Peyer's patch (tissue), 4 donors: ENCODE results near the gene CLHC1. TPM values are rescaled to one million over a fixed set of nuclear protein-coding genes. Genes with fewer than 3 reads are reported as not detected.

ENCODE experiments used
- DNase-seq, 3 donors: peaks; one replicate each; pipeline ENCODE4 v3.0.0-alpha.2; 2017 to 2019
- H3K27ac ChIP-seq, 4 donors: fragments of 200-600 bp; sonication (generic); one replicate each; pipeline ENCODE4 v1.5.1; 2016 to 2019
- H3K27me3 ChIP-seq, 2 donors: fragments of 200-600 bp; sonication (generic); one replicate each; pipeline ENCODE4 v1.5.1; 2019
- H3K36me3 ChIP-seq, 3 donors: fragments of 200-600 bp; sonication (generic); one replicate each; pipeline ENCODE4 v1.5.1; 2016 to 2019
- H3K4me1 ChIP-seq, 4 donors: fragments of 200-600 bp; sonication (generic); one replicate each; pipeline ENCODE4 v1.5.1; 2016 to 2019
- H3K4me3 ChIP-seq, 4 donors: fragments of 200-600 bp; sonication (generic); 1 replicate in 3 of 4; 2 replicates in 1 of 4; pipeline ENCODE4 v1.5.1; 2016 to 2019; ENCODE audit warnings: mild to moderate bottlenecking in 1 of 4
- H3K9me3 ChIP-seq, 4 donors: fragments of 200-600 bp; sonication (generic); one replicate each; pipeline ENCODE4 v1.5.1; 2016 to 2019; ENCODE audit warnings: mild to moderate bottlenecking in 1 of 4
- CTCF ChIP-seq, 6 experiments: fragments of 450-650 bp in 4 of 6; fragments of 200-600 bp in 2 of 6; sonication (generic) in 1 of 6; IDR thresholded peaks; one replicate each; pipeline ENCODE4 v1.5.1; 2017 to 2019; ENCODE audit warnings: antibody characterized with exemption in 6 of 6, mild to moderate bottlenecking in 3 of 6, moderate library complexity in 1 of 6
- POLR2A ChIP-seq, 2 donors: fragments of 450-650 bp; IDR thresholded peaks; one replicate each; pipeline ENCODE4 v1.5.1; 2017; ENCODE audit warnings: antibody characterized with exemption in 2 of 2, mild to moderate bottlenecking in 2 of 2, moderate library complexity in 2 of 2
- total RNA-seq, 4 donors: library from RNA; depleted of rRNA; stranded (reverse); fragments of >200 nt; gene quantifications; one replicate each; pipeline ENCODE4 v1.1.0, GENCODE V29; 2016

Gene CLHC1
- total RNA-seq, 4 donors from 2014 or later, result 1.9 to 15.3 (median 8.1) TPM

- TF ChIP-seq CTCF (IDR thresholded peaks at IDR 0.05) (no peak), POLR2A (IDR thresholded peaks at IDR 0.05) (no peak)
- DNase-seq, result no peak
- no peaks in the 10 kb centered on the region for H3K27me3 ChIP-seq
- H3K36me3 ChIP-seq, result no peaks in the 10 kb centered on the region
- peaks cover 0 to 38% (median 3%) of the 10 kb centered on the region in 4 donors for H3K4me1 ChIP-seq
- H3K4me3 ChIP-seq, result no peak overlapping the region
- no peak overlapping the region for H3K27ac ChIP-seq
- no peaks in the 10 kb centered on the region for H3K9me3 ChIP-seq
Measured at GRCh38 chr2:55162284-55163006, 69.6 kb downstream of the CLHC1 start.

DNA sequence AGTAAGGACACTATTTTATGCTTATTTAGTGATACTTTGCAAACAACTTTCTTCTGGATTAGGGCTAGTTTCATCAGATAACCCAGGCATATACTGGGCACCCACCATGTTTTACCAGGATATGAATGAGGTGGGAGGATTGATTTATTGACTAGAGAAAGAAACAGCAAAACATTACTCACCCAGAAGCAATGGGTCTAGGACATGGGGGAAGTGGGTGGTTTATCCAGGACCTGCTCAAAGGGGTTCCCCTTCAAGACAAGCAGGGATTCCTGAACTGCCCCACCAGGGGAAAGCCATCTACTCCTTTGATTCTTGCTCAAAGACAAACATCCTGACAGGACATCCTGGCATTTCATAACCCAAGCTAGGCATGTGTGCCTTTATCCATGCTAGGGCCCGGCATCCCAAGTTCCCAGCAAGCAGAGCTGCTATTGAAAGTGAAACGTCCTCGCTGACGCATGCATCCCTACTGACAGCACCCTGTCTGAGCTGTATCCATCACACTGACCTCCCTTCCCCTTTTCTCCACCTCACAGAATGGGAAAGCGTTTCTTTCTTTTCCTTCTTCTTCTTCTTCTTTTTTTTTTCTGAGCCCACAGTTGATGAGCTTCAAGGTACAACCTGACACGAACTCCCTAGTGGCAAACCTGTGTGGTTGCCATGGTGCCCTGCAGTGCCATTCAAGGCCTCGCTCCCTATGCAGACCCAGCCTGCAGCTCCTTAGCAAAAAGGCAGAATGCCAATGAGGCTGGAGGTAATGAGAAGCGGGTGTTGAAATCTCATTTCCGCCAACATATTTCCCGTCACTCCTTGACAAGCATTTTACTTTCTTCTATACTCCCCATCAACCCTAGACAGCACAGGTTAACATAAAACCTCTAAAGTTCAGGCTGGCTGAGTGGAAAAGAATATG, 70.5 kb downstream of the CLHC1 start:
- TF ChIP-seq CTCF (IDR thresholded peaks at IDR 0.05), result no peak
- no peak for TF ChIP-seq POLR2A (IDR thresholded peaks at IDR 0.05)
- no peaks in the 10 kb centered on the region for H3K36me3 ChIP-seq
- H3K4me1 ChIP-seq, result peaks cover 0 to 44% (median 3%) of the 10 kb centered on the region in 4 donors
- H3K4me3 ChIP-seq, result no peak overlapping the region
- no peak for DNase-seq
- H3K9me3 ChIP-seq, result no peaks in the 10 kb centered on the region
- H3K27me3 ChIP-seq, result no peaks in the 10 kb centered on the region
- no peak overlapping the region for H3K27ac ChIP-seq

- no peak for DNase-seq
- no peaks in the 10 kb centered on the region for H3K27me3 ChIP-seq
- H3K27ac ChIP-seq, result no peak overlapping the region
- H3K9me3 ChIP-seq, result no peaks in the 10 kb centered on the region
- H3K4me1 ChIP-seq, result peaks cover 0 to 45% (median 3%) of the 10 kb centered on the region in 4 donors
- H3K4me3 ChIP-seq, result no peak overlapping the region
- H3K36me3 ChIP-seq, result no peaks in the 10 kb centered on the region
- TF ChIP-seq CTCF (IDR thresholded peaks at IDR 0.05) (no peak), POLR2A (IDR thresholded peaks at IDR 0.05) (no peak)
Measured at GRCh38 chr2:55160422-55160821, 71.7 kb downstream of the CLHC1 start.

DNA sequence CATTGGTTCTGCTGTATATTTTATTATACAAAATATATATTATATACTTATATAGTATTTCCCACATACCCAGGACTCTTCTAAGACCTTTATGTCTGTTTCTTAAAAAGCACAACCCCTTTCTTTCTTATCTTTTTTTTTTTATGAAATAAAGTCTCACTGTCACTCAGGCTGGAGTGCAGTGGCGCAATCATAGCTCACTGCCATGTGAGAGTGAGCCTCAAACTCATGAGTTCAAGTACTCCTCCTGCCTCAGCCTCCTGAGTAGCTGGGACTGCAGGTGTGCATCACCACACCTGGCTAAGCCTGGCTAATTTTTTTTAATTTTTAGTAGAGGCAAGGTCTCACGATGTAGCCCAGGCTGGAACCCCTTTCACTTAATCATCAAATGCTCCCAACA, 72.3 kb downstream of the CLHC1 start:
- TF ChIP-seq CTCF (IDR thresholded peaks at IDR 0.05) (no peak), POLR2A (IDR thresholded peaks at IDR 0.05) (no peak)
- Histone ChIP-seq H3K27me3 (no peaks in the 10 kb centered on the region), H3K36me3 (no peaks in the 10 kb centered on the region), H3K9me3 (no peaks in the 10 kb centered on the region), H3K27ac (no peak overlapping the region), H3K4me3 (no peak overlapping the region), H3K4me1 (peaks cover 0 to 48% (median 3%) of the 10 kb centered on the region in 4 donors)
- no peak for DNase-seq

DNA sequence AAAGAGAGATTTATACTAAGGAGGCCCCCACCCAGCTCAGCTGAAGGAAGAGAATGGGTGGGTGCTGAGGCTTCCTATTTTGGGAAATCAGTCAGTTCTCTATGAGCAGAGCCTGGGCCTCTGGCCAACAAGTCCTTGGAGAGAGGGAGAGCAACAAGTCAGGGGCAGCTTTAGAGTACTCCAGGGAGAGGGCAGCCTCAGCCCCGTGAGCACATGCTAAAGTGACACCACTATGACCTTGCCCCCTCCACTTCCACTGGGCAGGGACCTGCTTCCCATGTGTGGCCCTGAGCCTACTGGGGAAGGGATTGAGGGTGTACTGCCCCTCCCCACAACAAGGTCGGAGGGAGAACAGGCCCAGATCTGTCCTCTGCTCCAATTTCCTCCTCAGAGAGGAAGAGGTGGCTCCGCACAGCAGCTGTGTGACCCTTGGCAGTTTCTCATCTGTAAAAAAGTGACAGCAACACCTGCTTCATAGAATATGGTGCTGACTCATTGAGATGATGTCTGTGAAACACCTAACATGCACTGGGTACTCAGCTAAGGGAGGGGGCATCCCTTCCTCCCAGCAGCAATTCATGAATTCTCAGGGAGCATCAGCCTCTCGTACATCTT, 72.9 kb downstream of the CLHC1 start:
- Histone ChIP-seq H3K27ac (peak overlapping the region in 2 of 4 donors; percentile 38 to 70), H3K9me3 (no peaks in the 10 kb centered on the region), H3K4me3 (no peak overlapping the region), H3K27me3 (no peaks in the 10 kb centered on the region), H3K4me1 (peaks cover 0 to 52% (median 3%) of the 10 kb centered on the region in 4 donors), H3K36me3 (no peaks in the 10 kb centered on the region)
- no peak for TF ChIP-seq CTCF (IDR thresholded peaks at IDR 0.05)
- TF ChIP-seq POLR2A (IDR thresholded peaks at IDR 0.05), result no peak
- peak in 1 of 3 donors; percentile 60 for DNase-seq
